Spleen (tissue), 11 donors: Measurements from ENCODE around the gene DSCAML1. TPM values are rescaled to one million over a fixed set of nuclear protein-coding genes. Genes with fewer than 3 reads are reported as not detected.

Experiments used
- DNase-seq: peaks from one replicate; pipeline ENCODE4 v3.0.0-alpha.2; 2020
- H3K27ac ChIP-seq, 8 donors: fragments of 200-600 bp; sonication (generic) in 7 of 8; 1 replicate in 4 of 8; 2 replicates in 4 of 8; pipeline versions ENCODE4 v1.5.0 to v1.8.0; 2016 to 2021; ENCODE audit warnings: inconsistent platforms in 4 of 8, mild to moderate bottlenecking in 4 of 8, moderate library complexity in 1 of 8
- H3K27me3 ChIP-seq, 7 donors: fragments of 200-600 bp; sonication (generic) in 6 of 7; replicated peaks in 1 of 7; 1 replicate in 4 of 7; 2 replicates in 3 of 7; pipeline versions ENCODE4 v1.5.0 to v1.8.0; 2016 to 2021; ENCODE audit warnings: inconsistent platforms in 3 of 7, mild to moderate bottlenecking in 1 of 7
- H3K36me3 ChIP-seq, 6 donors: fragments of 200-600 bp; sonication (generic) in 5 of 6; 1 replicate in 4 of 6; 2 replicates in 2 of 6; pipeline versions ENCODE4 v1.5.0 to v1.8.0; 2016 to 2021; ENCODE audit warnings: inconsistent platforms in 2 of 6
- H3K4me1 ChIP-seq, 6 donors: fragments of 200-600 bp; sonication (generic) in 5 of 6; 1 replicate in 3 of 6; 2 replicates in 3 of 6; pipeline versions ENCODE4 v1.5.0 to v1.8.0; 2016 to 2021; ENCODE audit warnings: inconsistent platforms in 3 of 6
- H3K4me3 ChIP-seq, 8 donors: fragments of 200-600 bp; sonication (generic) in 7 of 8; 1 replicate in 4 of 8; 2 replicates in 4 of 8; pipeline versions ENCODE4 v1.5.0 to v1.8.0; 2016 to 2021; ENCODE audit warnings: inconsistent platforms in 4 of 8, mild to moderate bottlenecking in 4 of 8, moderate library complexity in 2 of 8
- H3K9me3 ChIP-seq, 8 donors: fragments of 200-600 bp; sonication (generic) in 7 of 8; 1 replicate in 4 of 8; 2 replicates in 4 of 8; pipeline versions ENCODE4 v1.5.0 to v1.8.0; 2016 to 2021; ENCODE audit warnings: inconsistent platforms in 4 of 8
- CTCF ChIP-seq, 11 experiments: fragments of 200-600 bp in 7 of 11; fragments of 450-650 bp in 4 of 11; sonication (generic) in 4 of 11; IDR thresholded peaks in 8 of 11; conservative IDR thresholded peaks in 3 of 11; 1 replicate in 7 of 11; 2 replicates in 4 of 11; pipeline versions ENCODE4 v1.4.0 to v1.8.0; 2016 to 2021; ENCODE audit warnings: antibody characterized with exemption in 11 of 11, inconsistent platforms in 4 of 11, mild to moderate bottlenecking in 1 of 11
- POLR2A ChIP-seq, 3 donors: fragments of 450-650 bp; IDR thresholded peaks; one replicate each; pipeline ENCODE4 v1.5.1; 2017; ENCODE audit warnings: antibody characterized with exemption in 3 of 3, mild to moderate bottlenecking in 1 of 3
- POLR2AphosphoS5 ChIP-seq, 3 donors: sonication (generic); formaldehyde crosslinking; IDR thresholded peaks; one replicate each; pipeline ENCODE4 v1.5.1; 2017; ENCODE audit warnings: antibody characterized with exemption in 3 of 3
- WGBS, 5 donors: extraction: QIAGEN DNeasy Blood & Tissue Kit in 3 of 5; methylation state at CpG; one replicate each; pipeline versions ENCODE4 v1.1.5 to v1.1.7; 2013 to 2018; 5-methylcytosine and 5-hydroxymethylcytosine counted together
- intact Hi-C: fragments of 100-400 bp; cut with DNase I; formaldehyde crosslinking; loops from one replicate; pipeline ENCODE4 v1.15.0; 2023; ENCODE audit warnings: low total_unique reads
- polyA plus RNA-seq, 3 donors: library from polyadenylated mRNA; stranded (reverse); fragments of 200-250 nt; gene quantifications; one replicate each; pipeline ENCODE4 v1.2.1, GENCODE V29; 2013
- total RNA-seq, 7 donors: library from RNA; depleted of rRNA in 3 of 7; stranded (reverse); fragments of >200 nt in 3 of 7; fragmentation: NEBNext Ultra II Directional in 4 of 7; extraction: Animal tissue kit (Norgen Biotek cat#: 25700) in 4 of 7; gene quantifications; one replicate each; pipeline versions ENCODE4 v1.1.0 to v1.2.1, GENCODE V29; 2016 to 2021
- donor health status: healthy with polysubstance abuse.
- donor health status: DM: no; HTN: no; CAD: no; lungs with moderate emphysema.
- donor health status: DM: no; HTN: no; CAD: no.
- donor health status: Bipolar disorder and iron deficiency.
- donor health status: healthy.
- donor health status: DM: no; HTN: no; CAD: no.
- donor health status: DM: yes; HTN: yes; CAD: no.

DSCAML1 gene
- total and polyA plus RNA-seq, 10 donors = 0.07 to 10.7 (median 2.3) TPM

DNA sequence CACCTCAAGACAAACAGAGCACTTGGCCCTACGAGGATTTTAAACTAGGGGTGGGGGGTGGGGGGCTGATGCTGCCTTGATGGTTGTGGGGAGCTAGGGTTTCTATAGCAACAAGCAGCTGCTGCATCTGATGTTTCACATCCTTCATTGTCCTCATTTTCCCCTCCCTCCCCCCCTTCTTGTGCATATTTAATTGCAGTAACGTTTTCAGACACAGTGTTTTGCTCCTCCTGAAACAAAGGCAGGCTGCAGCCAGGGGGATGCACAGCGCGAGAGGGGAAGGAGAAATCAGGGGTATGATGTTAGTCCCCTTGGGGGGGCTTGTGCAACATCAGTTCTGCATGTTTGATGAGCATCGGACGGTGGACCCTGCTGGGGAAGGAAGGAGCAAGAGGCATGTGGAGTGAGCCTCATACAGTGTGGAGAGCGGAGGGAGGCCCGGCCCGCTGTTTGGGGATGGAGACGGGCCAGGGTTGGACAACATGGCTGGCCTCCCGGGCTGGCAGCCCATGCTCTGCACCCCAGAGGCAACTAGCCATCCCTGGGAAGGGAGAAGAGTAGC lies 261.1 kb downstream of the DSCAML1 start:
- intact Hi-C loops = no loop called here
- no peak for TF ChIP-seq POLR2A (IDR thresholded peaks at IDR 0.05)
- TF ChIP-seq CTCF (IDR thresholded peaks at IDR 0.05 in 8 of 11, conservative IDR thresholded peaks at IDR 0.05 in 3 of 11) = no peak
- TF ChIP-seq POLR2AphosphoS5 (IDR thresholded peaks at IDR 0.05) = no peak
- Histone ChIP-seq H3K4me1 (peaks cover 0 to 6% (median 0%) of the 10 kb centered on the region in 6 donors), H3K36me3 (no peaks in the 10 kb centered on the region), H3K4me3 (no peak overlapping the region), H3K27ac (no peak overlapping the region), H3K9me3 (no peaks in the 10 kb centered on the region), H3K27me3 (peaks cover 0 to 13% (median 0%) of the 10 kb centered on the region in 7 donors)
- WGBS, 5 donors = 73 to 82% (median 75%) methylated on average over 10 to 11 of the region's 11 CpGs
- DNase-seq = no peak

- intact Hi-C loops = no loop called here
- Histone ChIP-seq H3K27ac (peak overlapping the region in 3 of 8 donors; percentile 23 to 53 (median 23)), H3K4me1 (peaks cover 0 to 6% (median 0%) of the 10 kb centered on the region in 6 donors), H3K36me3 (no peaks in the 10 kb centered on the region), H3K9me3 (no peaks in the 10 kb centered on the region), H3K4me3 (peak overlapping the region in 1 of 8 donors; percentile 35), H3K27me3 (peaks cover 0 to 13% (median 0%) of the 10 kb centered on the region in 7 donors)
- 43 to 65% (median 51%) methylated on average over 15 to 19 of the region's 19 CpGs for WGBS, 5 donors
- TF ChIP-seq POLR2AphosphoS5 (IDR thresholded peaks at IDR 0.05) = peak in 1 of 3 donors; percentile 53
- no peak for TF ChIP-seq CTCF (IDR thresholded peaks at IDR 0.05 in 8 of 11, conservative IDR thresholded peaks at IDR 0.05 in 3 of 11)
- DNase-seq = no peak
Measured at GRCh38 chr11:117535201-117535849, 261.7 kb downstream of the DSCAML1 start.

- WGBS, 5 donors = 77 to 93% (median 89%) methylated on average over 3 of the region's 3 CpGs
- Histone ChIP-seq H3K4me1 (peaks cover 0 to 6% (median 0%) of the 10 kb centered on the region in 6 donors), H3K27me3 (peaks cover 0 to 21% (median 0%) of the 10 kb centered on the region in 7 donors), H3K27ac (no peak overlapping the region), H3K4me3 (no peak overlapping the region), H3K9me3 (no peaks in the 10 kb centered on the region), H3K36me3 (no peaks in the 10 kb centered on the region)
- no peak for DNase-seq
- no peak for TF ChIP-seq CTCF (IDR thresholded peaks at IDR 0.05 in 8 of 11, conservative IDR thresholded peaks at IDR 0.05 in 3 of 11)
- TF ChIP-seq POLR2A (IDR thresholded peaks at IDR 0.05) = no peak
- TF ChIP-seq POLR2AphosphoS5 (IDR thresholded peaks at IDR 0.05) = no peak
- intact Hi-C loops = no loop called here
Measured at GRCh38 chr11:117532568-117532967, 264.4 kb downstream of the DSCAML1 start.

GRCh38 chr11:117529816-117530215 lies 267.2 kb downstream of the DSCAML1 start:
- intact Hi-C loops = no loop called here
- WGBS, 5 donors = 59 to 72% (median 69%) methylated on average over 18 of the region's 18 CpGs
- Histone ChIP-seq H3K9me3 (no peaks in the 10 kb centered on the region), H3K4me3 (no peak overlapping the region), H3K27ac (no peak overlapping the region), H3K27me3 (peaks cover 0 to 8% (median 0%) of the 10 kb centered on the region in 7 donors), H3K4me1 (no peaks in the 10 kb centered on the region), H3K36me3 (no peaks in the 10 kb centered on the region)
- no peak for TF ChIP-seq CTCF (IDR thresholded peaks at IDR 0.05 in 8 of 11, conservative IDR thresholded peaks at IDR 0.05 in 3 of 11)
- TF ChIP-seq POLR2AphosphoS5 (IDR thresholded peaks at IDR 0.05) = no peak
- no peak for TF ChIP-seq POLR2A (IDR thresholded peaks at IDR 0.05)
- DNase-seq = no peak
